Measurements from ENCODE around the gene RLBP1. TPM values are rescaled to one million over a fixed set of nuclear protein-coding genes. Genes with fewer than 3 reads are reported as not detected.
A peak's percentile ranks its signal among the peaks of the same experiment; 100 is the strongest.

Gene RLBP1
- total RNA-seq, 1 donor from 2014 or later, result not detected

GRCh38 chr15:89186803-89187202 is 34.6 kb downstream of the RLBP1 start:
- DNase-seq (no peak), ATAC-seq (no peak)
- intact Hi-C loops (cut with micrococcal nuclease), result no loop called here

GRCh38 chr15:89184886-89185526 is 36.4 kb downstream of the RLBP1 start:
- ATAC-seq, result no peak
- intact Hi-C loops (cut with micrococcal nuclease), result no loop called here
- DNase-seq, result no peak

GRCh38 chr15:89184357-89184756 is 37.0 kb downstream of the RLBP1 start:
- peak; percentile 34 for DNase-seq
- ATAC-seq, result peak; percentile 57
- intact Hi-C loops (cut with micrococcal nuclease), result no loop called here

- no peak for DNase-seq
- intact Hi-C loops (cut with micrococcal nuclease), result loop anchor here (5.0 to 10.0 kb wide), 2 partner anchors 123 to 285 kb away; partner anchors contain the start of gene HAPLN3
- no peak for ATAC-seq
Measured at GRCh38 chr15:89179966-89180875, 41.2 kb downstream of the RLBP1 start.

- intact Hi-C loops (cut with micrococcal nuclease), result loop anchor here (5.0 to 10.0 kb wide), 2 partner anchors 121 to 284 kb away; partner anchors contain the start of gene HAPLN3
- ATAC-seq, result no peak
- no peak for DNase-seq
Measured at GRCh38 chr15:89178307-89178977, 42.9 kb downstream of the RLBP1 start.

GRCh38 chr15:89177633-89178306 is 43.6 kb downstream of the RLBP1 start:
- DNase-seq (peak; percentile 61), ATAC-seq (peak; percentile 44)
- intact Hi-C loops (cut with micrococcal nuclease), result loop anchor here (5.0 to 10.0 kb wide), 2 partner anchors 120 to 283 kb away; partner anchors contain the start of gene HAPLN3

GRCh38 chr15:89177116-89177515 is 44.3 kb downstream of the RLBP1 start:
- no peak for ATAC-seq
- DNase-seq, result no peak
- intact Hi-C loops (cut with micrococcal nuclease), result loop anchor here (5.0 to 10.0 kb wide), 2 partner anchors 120 to 282 kb away; partner anchors contain the start of gene HAPLN3

GRCh38 chr15:89175617-89176191 is 45.7 kb downstream of the RLBP1 start:
- intact Hi-C loops (cut with micrococcal nuclease), result loop anchor here (5.0 to 10.0 kb wide), 2 partner anchors 118 to 281 kb away; partner anchors contain the start of gene HAPLN3
- no peak for DNase-seq
- ATAC-seq, result no peak

- no peak for ATAC-seq
- DNase-seq, result no peak
- intact Hi-C loops (cut with micrococcal nuclease), result loop anchor here (10.0 kb wide), 1 partner anchor 280 kb away; the partner anchor contains the start of gene HAPLN3
Measured at GRCh38 chr15:89174476-89174875, 46.9 kb downstream of the RLBP1 start.

GRCh38 chr15:89172921-89173320 is 48.5 kb downstream of the RLBP1 start:
- ATAC-seq (peak; percentile 10), DNase-seq (no peak)
- intact Hi-C loops (cut with micrococcal nuclease), result loop anchor here (10.0 kb wide), 1 partner anchor 278 kb away; the partner anchor contains the start of gene HAPLN3

- peak; percentile 7 for ATAC-seq
- intact Hi-C loops (cut with micrococcal nuclease), result loop anchor here (10.0 kb wide), 1 partner anchor 277 kb away; the partner anchor contains the start of gene HAPLN3
- DNase-seq, result no peak
Measured at GRCh38 chr15:89171136-89172072, 50.0 kb downstream of the RLBP1 start.

GRCh38 chr15:89170364-89170763 is 51.0 kb downstream of the RLBP1 start:
- ATAC-seq (no peak), DNase-seq (no peak)

GRCh38 chr15:89168316-89168833 is 53.0 kb downstream of the RLBP1 start:
- ATAC-seq (no peak), DNase-seq (no peak)
- intact Hi-C loops (cut with micrococcal nuclease), result no loop called here

More at GRCh38 chr15:89170364-89170763, 51.0 kb downstream of the RLBP1 start:
- intact Hi-C loops (cut with micrococcal nuclease), result loop anchor here (10.0 kb wide), 1 partner anchor 276 kb away; the partner anchor contains the start of gene HAPLN3

GRCh38 chr15:89167267-89168176 is 53.9 kb downstream of the RLBP1 start:
- intact Hi-C loops (cut with micrococcal nuclease), result no loop called here
- DNase-seq (no peak), ATAC-seq (peak; percentile 44)

GRCh38 chr15:89165677-89166076 is 55.7 kb downstream of the RLBP1 start:
- intact Hi-C loops (cut with micrococcal nuclease), result no loop called here
- DNase-seq (no peak), ATAC-seq (no peak)

- intact Hi-C loops (cut with micrococcal nuclease), result no loop called here
- DNase-seq (no peak), ATAC-seq (peak; percentile 75)
Measured at GRCh38 chr15:89164712-89165211, 56.6 kb downstream of the RLBP1 start.
